ENCODE results near the gene RILPL2.

GRCh38 chr12:123396954-123397353 lies 39.5 kb downstream of the RILPL2 start:
- TF ChIP-seq CTCF (IDR thresholded peaks at IDR 0.05; ENCODE audit: insufficient read depth, low read depth, low read length) (no peak), EZH2 (IDR thresholded peaks at IDR 0.05; ENCODE audit: insufficient read depth, low read length) (no peak)

Data from astrocyte (in vitro differentiated cells and primary cell).